Measurements from ENCODE around the gene TMPRSS2. TPM values are rescaled to one million over a fixed set of nuclear protein-coding genes. Genes with fewer than 3 reads are reported as not detected.

Gene TMPRSS2
- total RNA-seq, 2 donors from 2014 or later: 0.78 TPM; not detected in 1

DNA sequence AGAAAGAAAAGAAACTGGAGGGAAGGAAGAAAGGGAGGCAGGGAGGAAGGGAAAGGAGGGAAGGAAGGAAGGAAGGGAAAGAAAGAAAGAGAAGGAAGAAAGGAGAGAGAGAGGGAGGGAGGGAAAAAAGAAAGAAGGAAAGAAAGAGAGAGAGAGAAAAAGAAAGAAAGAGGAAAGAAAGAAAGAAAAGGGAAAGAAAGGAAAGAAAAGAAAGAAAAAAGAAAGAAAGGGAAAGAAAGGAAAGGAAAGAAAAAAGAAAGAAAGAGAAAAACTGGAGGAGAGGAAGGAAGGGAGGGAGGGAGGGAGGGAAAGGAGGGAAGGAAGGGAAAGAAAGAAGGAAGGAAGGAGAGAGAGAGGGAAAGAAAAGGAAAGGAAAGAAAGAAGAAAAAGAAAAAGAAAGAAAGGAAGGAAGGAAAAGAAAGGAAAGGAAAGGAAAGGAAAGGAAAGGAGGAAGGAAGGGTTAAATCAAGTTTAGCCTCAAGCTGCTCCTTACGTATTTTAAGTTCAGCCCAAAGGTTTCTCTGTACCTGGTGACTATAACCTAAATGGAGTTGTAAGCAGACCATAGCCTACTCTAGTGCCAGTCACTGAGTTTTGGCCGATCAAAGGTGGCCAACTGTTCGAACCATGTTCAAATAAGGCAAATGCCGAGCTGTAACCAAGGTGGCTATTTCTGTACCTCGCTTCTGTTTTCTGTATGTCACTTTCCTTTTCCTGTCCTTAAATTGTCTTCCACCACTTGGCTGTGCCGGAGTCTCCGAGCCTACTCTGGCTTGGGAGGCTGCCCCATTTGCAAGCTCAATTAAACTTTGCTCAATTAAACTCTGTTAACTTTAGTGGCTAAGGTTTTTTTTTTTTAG, 37.8 kb upstream of the TMPRSS2 start:
- Histone ChIP-seq H3K4me1 (ENCODE audit: control insufficient read depth in 1 of 2, low read depth in 2 of 2) (no peaks in the 10 kb centered on the region), H3K9me3 (no peaks in the 10 kb centered on the region), H3K4me3 (no peak overlapping the region), H3K27ac (no peak overlapping the region), H3K27me3 (replicated peaks; ENCODE audit: insufficient read depth) (no peaks in the 10 kb centered on the region), H3K36me3 (no peaks in the 10 kb centered on the region)
- TF ChIP-seq, protein P1, sequence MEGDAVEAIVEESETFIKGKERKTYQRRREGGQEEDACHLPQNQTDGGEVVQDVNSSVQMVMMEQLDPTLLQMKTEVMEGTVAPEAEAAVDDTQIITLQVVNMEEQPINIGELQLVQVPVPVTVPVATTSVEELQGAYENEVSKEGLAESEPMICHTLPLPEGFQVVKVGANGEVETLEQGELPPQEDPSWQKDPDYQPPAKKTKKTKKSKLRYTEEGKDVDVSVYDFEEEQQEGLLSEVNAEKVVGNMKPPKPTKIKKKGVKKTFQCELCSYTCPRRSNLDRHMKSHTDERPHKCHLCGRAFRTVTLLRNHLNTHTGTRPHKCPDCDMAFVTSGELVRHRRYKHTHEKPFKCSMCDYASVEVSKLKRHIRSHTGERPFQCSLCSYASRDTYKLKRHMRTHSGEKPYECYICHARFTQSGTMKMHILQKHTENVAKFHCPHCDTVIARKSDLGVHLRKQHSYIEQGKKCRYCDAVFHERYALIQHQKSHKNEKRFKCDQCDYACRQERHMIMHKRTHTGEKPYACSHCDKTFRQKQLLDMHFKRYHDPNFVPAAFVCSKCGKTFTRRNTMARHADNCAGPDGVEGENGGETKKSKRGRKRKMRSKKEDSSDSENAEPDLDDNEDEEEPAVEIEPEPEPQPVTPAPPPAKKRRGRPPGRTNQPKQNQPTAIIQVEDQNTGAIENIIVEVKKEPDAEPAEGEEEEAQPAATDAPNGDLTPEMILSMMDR (IDR thresholded peaks at IDR 0.05): no peak
- DNase-seq (ENCODE audit: low spot score) (no peak), ATAC-seq (ENCODE audit: insufficient number of reproducible peaks, low FRiP score, low read depth) (no peak)

GRCh38 chr21:41542727-41543126, 34.8 kb upstream of the TMPRSS2 start:
- TF ChIP-seq, protein P1 (IDR thresholded peaks at IDR 0.05): no peak
- Histone ChIP-seq H3K4me1 (ENCODE audit: control insufficient read depth in 1 of 2, low read depth in 2 of 2) (no peaks in the 10 kb centered on the region), H3K27me3 (replicated peaks; ENCODE audit: insufficient read depth) (no peaks in the 10 kb centered on the region), H3K4me3 (no peak overlapping the region), H3K9me3 (no peaks in the 10 kb centered on the region), H3K36me3 (no peaks in the 10 kb centered on the region), H3K27ac (no peak overlapping the region)
- ATAC-seq (ENCODE audit: insufficient number of reproducible peaks, low FRiP score, low read depth) (no peak), DNase-seq (ENCODE audit: low spot score) (no peak)

DNA sequence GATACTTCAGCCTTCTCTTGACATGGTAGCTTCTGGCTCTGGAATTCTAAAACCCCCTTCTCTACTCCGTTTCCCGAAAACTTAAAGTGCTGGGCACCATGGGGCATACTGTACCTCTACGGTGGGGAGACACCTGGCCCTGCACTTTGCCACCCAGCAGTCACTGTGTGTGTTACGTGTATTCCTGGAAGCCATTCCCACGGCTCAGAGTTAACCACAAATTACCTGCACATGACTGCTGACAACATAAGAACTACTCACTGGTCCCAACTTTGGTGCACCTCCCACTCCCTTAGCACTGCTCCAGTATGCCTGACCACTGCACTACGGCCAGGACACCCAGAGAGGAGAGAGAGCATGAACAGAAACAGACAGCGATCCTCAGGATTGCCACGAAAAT, 29.4 kb upstream of the TMPRSS2 start:
- H3K36me3 ChIP-seq: no peaks in the 10 kb centered on the region
- no peaks in the 10 kb centered on the region for H3K9me3 ChIP-seq
- H3K27ac ChIP-seq: no peak overlapping the region
- TF ChIP-seq, protein P1 (IDR thresholded peaks at IDR 0.05): no peak
- DNase-seq (ENCODE audit: low spot score) (no peak), ATAC-seq (ENCODE audit: insufficient number of reproducible peaks, low FRiP score, low read depth) (no peak)
- H3K27me3 ChIP-seq (replicated peaks; ENCODE audit: insufficient read depth): no peaks in the 10 kb centered on the region
- no peak overlapping the region for H3K4me3 ChIP-seq
- no peaks in the 10 kb centered on the region for H3K4me1 ChIP-seq (ENCODE audit: control insufficient read depth in 1 of 2, low read depth in 2 of 2)

DNA sequence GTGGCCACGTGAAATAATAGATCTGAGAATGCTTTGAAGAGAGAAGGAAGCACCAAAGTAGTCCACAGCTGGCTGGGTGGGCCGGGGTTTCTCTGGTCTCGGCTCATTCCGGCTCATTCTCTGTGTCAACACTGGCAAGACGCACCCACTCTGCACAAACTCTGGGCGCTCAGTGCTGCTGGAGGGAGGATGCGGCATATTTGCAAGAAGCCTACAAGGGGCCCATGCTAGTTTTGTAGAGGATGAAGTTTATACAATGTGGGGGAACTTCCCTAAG, 28.8 kb upstream of the TMPRSS2 start:
- Histone ChIP-seq H3K27ac (no peak overlapping the region), H3K36me3 (no peaks in the 10 kb centered on the region), H3K9me3 (no peaks in the 10 kb centered on the region), H3K4me1 (ENCODE audit: control insufficient read depth in 1 of 2, low read depth in 2 of 2) (no peaks in the 10 kb centered on the region), H3K27me3 (replicated peaks; ENCODE audit: insufficient read depth) (no peaks in the 10 kb centered on the region), H3K4me3 (no peak overlapping the region)
- DNase-seq (ENCODE audit: low spot score) (no peak), ATAC-seq (ENCODE audit: insufficient number of reproducible peaks, low FRiP score, low read depth) (no peak)
- TF ChIP-seq, protein P1 (IDR thresholded peaks at IDR 0.05): no peak

DNA sequence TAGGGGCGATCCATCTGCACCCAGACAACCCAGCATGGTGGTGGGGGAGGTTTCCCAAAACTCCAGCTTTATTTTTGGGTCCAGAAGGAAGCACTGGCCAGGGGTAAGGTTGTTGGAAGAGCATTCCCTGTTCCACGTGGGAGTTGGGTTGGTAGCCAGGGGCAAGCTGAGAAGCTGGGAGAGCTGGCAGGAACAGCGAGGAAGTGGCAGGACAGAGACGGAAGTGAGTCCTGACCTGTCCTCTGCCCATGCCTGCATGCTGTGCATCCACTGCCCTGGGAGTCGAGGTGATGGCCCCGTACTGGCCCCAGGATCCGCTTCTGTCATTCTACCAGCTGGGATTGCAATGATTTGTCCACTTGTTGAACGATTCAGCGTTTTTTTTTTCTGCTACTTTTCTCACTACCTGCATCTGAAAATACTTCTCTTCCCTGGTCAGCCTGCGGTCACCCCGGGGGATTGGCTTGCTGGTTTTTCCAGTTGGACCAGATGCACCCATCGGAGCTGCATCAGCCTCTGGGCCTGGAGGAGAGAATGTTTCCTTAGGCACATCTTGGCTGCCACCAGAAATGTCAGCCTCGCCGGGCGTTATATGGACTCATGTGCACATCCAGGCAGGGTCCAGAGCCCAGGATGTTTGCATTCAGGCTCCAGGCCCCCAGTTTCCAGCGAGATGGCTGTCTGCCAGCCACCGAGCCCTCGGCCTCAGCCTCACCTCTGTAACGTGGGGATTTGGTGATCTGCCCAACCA, 28.3 kb upstream of the TMPRSS2 start:
- Histone ChIP-seq H3K27ac (no peak overlapping the region), H3K27me3 (replicated peaks; ENCODE audit: insufficient read depth) (no peaks in the 10 kb centered on the region), H3K4me3 (no peak overlapping the region), H3K4me1 (ENCODE audit: control insufficient read depth in 1 of 2, low read depth in 2 of 2) (no peaks in the 10 kb centered on the region), H3K36me3 (no peaks in the 10 kb centered on the region), H3K9me3 (no peaks in the 10 kb centered on the region)
- TF ChIP-seq, protein P1 (IDR thresholded peaks at IDR 0.05): no peak
- no peak for DNase-seq (ENCODE audit: low spot score)
- no peak for ATAC-seq (ENCODE audit: insufficient number of reproducible peaks, low FRiP score, low read depth)
